Renal cortical epithelial cell (primary cell): ENCODE measurements around the gene ANKRD45. TPM values are rescaled to one million over a fixed set of nuclear protein-coding genes. Genes with fewer than 3 reads are reported as not detected.
"Not testable (repeated sequence)": the region's sequence is repeated elsewhere in the genome, so short reads cannot be mapped to it uniquely, and the experiment has no call there.

Experiments
- DNase-seq: peaks from one replicate; pipeline ENCODE4 v3.0.0-alpha.2; 2011; ENCODE audit warnings: low read depth
- total RNA-seq: library from RNA; depleted of rRNA; stranded (reverse); fragments of >200 nt; gene quantifications from 2 replicates; pipeline ENCODE4 v1.2.3, GENCODE V29; 2014

Gene ANKRD45
- total RNA-seq, 1 donor from 2014 or later: 17.4 TPM

DNA sequence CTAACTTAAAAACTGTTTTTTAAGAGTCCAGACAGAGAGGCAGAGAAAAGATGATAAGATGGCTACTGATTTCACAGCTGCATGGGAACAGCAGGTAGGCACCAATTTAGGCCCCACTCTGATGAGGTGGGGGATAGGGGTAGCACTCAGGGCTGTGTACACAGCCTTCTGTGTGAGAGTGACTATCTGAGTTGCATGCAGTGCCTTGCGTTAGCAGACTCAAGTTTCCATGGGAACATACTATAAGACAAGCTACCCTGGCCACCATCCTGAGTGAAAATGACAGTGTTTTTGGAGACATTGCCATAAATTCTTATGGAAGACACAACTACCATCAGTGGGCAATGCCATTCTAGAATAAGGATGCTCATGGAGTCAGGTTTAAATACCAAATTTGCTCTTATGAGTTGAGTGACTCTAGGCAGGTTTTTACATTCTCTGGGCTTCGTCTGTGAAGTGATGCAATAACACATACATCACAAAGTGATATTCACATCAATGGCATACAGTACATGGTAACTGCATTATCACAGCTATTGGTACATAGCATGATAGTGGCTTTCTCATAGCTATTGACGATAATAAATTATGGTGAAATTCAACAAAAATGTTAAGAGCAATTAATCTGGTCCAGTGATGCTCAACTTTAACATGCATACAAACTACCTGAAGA is 97.3 kb downstream of the ANKRD45 start:
- DNase-seq: no peak

DNA sequence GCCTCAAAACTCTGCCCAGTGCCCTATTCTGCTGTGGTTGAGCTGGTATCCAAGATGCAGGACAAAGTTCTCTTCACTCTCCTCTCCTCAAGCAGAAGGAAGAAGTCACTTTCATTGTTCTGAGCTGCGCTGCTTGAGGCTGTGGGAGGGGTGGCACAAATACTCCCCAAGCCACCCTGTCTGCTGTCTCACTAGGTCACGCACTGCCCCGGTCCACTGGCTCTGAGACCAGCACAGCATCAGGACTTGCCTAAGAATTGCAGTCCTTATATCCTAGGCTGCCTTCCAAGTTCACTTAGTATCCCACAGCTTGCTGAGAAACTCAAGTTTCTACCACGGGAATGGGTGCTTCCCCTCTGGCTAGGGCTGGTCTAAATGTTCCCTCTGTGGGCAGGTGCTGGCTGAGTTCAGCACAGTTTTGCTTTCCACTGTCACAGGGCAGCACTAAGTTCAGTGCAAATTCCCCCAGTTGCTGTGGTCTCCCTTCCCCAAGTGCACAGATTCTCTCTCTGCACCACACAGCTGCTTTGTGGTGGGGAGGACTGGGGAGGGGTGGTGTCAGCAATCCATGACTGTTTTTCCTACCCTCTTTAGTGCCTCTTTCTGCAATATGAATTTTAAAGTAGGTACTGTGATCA is 99.2 kb downstream of the ANKRD45 start:
- DNase-seq: peak; percentile 6

DNA sequence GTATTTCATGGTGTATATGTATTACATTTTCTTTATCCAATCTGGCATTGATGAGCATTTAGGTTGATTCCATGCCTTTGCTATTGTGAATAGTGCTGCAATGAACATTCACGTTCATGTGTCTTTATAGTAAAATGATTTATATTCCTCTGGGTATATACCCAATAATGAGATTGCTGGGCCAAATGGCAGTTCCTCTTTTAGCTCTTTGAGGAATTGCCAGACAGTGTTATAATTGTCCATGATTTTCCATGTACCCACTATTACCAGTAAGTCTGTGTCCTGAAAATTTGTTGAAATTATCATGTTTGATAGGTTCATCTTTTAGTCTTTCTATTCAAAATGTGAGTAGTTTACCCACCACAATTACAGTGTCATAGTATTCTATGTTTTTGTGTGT is 101.2 kb downstream of the ANKRD45 start:
- DNase-seq: no peak

DNA sequence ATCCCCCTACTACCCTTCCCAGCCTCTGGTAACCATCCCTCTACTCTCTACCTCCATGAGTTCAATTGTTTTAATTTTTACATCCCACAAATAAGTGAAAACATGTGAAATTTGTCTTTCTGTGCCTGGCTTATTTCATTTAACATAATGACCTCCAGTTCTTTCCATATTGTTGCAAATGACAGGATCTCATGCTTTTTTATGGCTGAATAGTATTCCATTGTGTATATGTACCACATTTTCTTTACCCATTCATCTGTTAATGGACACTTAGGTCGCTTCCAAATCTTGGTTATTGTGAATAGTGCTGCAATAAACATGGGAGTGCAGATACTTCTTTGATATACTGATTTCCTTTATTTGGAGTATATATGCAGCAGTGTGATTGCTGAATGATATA is 105.8 kb downstream of the ANKRD45 start:
- DNase-seq: not testable (repeated sequence)

DNA sequence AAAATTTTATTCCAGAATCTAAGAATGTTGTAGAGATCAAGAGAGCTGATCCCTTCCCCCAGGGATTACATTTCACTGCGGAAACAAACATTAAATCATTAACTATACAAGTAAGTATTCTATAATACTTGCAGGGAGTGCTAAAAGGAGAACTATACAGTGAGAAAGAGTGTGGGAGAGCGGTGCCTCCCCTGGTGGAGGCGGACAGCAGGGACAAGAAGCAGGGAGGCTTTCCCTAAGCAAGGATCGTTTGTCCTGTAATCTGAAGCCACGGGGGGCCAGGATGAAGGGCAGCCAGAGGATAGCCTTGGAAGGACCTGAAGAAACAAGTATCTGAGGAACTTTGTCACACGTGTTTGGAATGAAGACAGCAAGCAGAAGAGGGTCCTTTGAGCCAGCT is 106.8 kb downstream of the ANKRD45 start:
- no peak for DNase-seq

DNA sequence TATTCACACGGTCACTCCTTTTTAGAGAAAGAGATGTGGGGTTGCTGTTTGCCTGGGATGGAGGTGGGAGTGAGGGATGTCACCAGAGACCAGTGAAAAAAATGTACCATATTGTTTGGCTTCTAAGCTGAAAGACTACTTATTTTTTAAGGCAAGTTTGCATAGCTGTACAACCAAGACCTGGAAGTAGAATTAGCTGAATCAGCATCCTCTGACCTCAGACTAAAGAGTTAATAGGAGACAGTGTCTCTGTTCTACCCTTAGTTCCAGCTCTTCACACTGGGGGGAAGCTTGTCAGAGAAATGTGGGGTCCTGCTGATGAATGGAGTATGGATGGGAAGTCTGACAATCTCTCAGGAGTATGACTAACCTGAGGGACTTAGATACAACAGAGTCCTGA is 108.4 kb downstream of the ANKRD45 start:
- no peak for DNase-seq

DNA sequence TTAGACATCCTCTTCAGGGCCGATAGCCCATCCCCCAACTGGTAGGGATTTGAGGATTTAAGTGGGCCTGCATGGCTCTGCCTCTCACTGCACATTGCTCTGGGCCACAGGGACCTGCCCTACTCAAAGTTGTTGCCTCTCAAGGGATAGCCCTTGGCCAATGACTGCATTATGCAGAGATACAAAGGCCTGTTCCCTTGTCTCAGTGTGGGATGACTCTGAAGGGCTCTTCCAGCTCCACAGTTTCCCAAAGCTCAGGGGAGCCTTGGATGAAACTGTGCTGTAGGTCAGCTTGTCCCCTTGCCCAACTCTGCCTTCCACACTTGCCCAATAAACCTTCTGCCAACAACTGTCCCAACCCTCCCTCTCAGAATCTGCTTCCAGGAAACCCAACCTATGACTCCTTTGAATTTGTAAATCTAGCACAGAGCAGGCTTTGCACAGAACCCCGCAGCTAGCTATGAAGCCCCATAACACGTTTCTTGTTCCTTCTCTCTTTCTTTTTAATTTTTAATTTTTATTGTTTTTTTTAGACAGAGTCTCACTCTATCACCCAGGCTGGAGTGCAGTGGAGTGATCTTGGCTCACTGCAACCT is 109.3 kb downstream of the ANKRD45 start:
- no peak for DNase-seq

Other genes starting within 250 kb of the ANKRD45 start
- 354 and 387 TPM in 2 replicates for gene PRDX6, start 192.5 kb downstream of the ANKRD45 start, total RNA-seq
- 0.60 TPM in 1 of 2 replicates, not detected in the other for gene SLC9C2, start 66.8 kb downstream of the ANKRD45 start, total RNA-seq
- not detected in 2 replicates for gene TEX50, start 34.5 kb downstream of the ANKRD45 start, total RNA-seq
- gene KLHL20, start 45.1 kb upstream of the ANKRD45 start, total RNA-seq: 27.4 and 32.1 TPM in 2 replicates
- 27.4 and 33.0 TPM in 2 replicates for gene DARS2, start 154.8 kb upstream of the ANKRD45 start, total RNA-seq
- gene CENPL, start 155.0 kb upstream of the ANKRD45 start, total RNA-seq: 9.4 and 14.6 TPM in 2 replicates
- 249 and 435 TPM in 2 replicates for gene GAS5, start 198.1 kb upstream of the ANKRD45 start, total RNA-seq
- 4.9 and 14.5 TPM in 2 replicates for gene ZBTB37, start 198.5 kb upstream of the ANKRD45 start, total RNA-seq
- gene SERPINC1, start 247.5 kb upstream of the ANKRD45 start, total RNA-seq: 0.35 TPM in 1 of 2 replicates, not detected in the other